ENCODE data around the gene GPC6.
A peak's percentile ranks its signal among the peaks of the same experiment; 100 is the strongest.

The GPC6 gene

GRCh38 chr13:94212196-94212595 lies 985.6 kb downstream of the GPC6 start:
- DNase-seq (ENCODE audit: low spot score), result no peak

- no peak for DNase-seq (ENCODE audit: low spot score)
Observed at GRCh38 chr13:94214121-94214520, 987.5 kb downstream of the GPC6 start.

GRCh38 chr13:94214975-94215374 lies 988.4 kb downstream of the GPC6 start:
- DNase-seq (ENCODE audit: low spot score), result no peak

- DNase-seq (ENCODE audit: low spot score), result no peak
Observed at GRCh38 chr13:94216476-94216875, 989.9 kb downstream of the GPC6 start.

- DNase-seq (ENCODE audit: low spot score), result no peak
Observed at GRCh38 chr13:94217370-94217769, 990.8 kb downstream of the GPC6 start.

GRCh38 chr13:94218537-94218936 lies 991.9 kb downstream of the GPC6 start:
- no peak for DNase-seq (ENCODE audit: low spot score)

GRCh38 chr13:94218951-94219350 lies 992.3 kb downstream of the GPC6 start:
- DNase-seq (ENCODE audit: low spot score), result no peak

- no peak for DNase-seq (ENCODE audit: low spot score)
Observed at GRCh38 chr13:94224670-94225069, 998.1 kb downstream of the GPC6 start.

- no peak for DNase-seq (ENCODE audit: low spot score)
Observed at GRCh38 chr13:94227255-94227879, 1000.8 kb downstream of the GPC6 start.

GRCh38 chr13:94228763-94229162 lies 1002.2 kb downstream of the GPC6 start:
- DNase-seq (ENCODE audit: low spot score), result no peak

- no peak for DNase-seq (ENCODE audit: low spot score)
Observed at GRCh38 chr13:94232161-94232950, 1005.7 kb downstream of the GPC6 start.

GRCh38 chr13:94232956-94233355 lies 1006.3 kb downstream of the GPC6 start:
- no peak for DNase-seq (ENCODE audit: low spot score)

GRCh38 chr13:94233401-94233800 lies 1006.8 kb downstream of the GPC6 start:
- no peak for DNase-seq (ENCODE audit: low spot score)

- DNase-seq (ENCODE audit: low spot score), result no peak
Observed at GRCh38 chr13:94233837-94234236, 1007.2 kb downstream of the GPC6 start.

GRCh38 chr13:94234738-94235137 lies 1008.1 kb downstream of the GPC6 start:
- no peak for DNase-seq (ENCODE audit: low spot score)

- DNase-seq (ENCODE audit: low spot score), result no peak
Observed at GRCh38 chr13:94236132-94236531, 1009.5 kb downstream of the GPC6 start.

GRCh38 chr13:94236872-94237271 lies 1010.3 kb downstream of the GPC6 start:
- DNase-seq (ENCODE audit: low spot score), result no peak

- peak; percentile 9 for DNase-seq (ENCODE audit: low spot score)
Observed at GRCh38 chr13:94239135-94239534, 1012.5 kb downstream of the GPC6 start.

- DNase-seq (ENCODE audit: low spot score), result no peak
Observed at GRCh38 chr13:94242554-94242953, 1015.9 kb downstream of the GPC6 start.

- DNase-seq (ENCODE audit: low spot score), result no peak
Observed at GRCh38 chr13:94243551-94243950, 1016.9 kb downstream of the GPC6 start.

GRCh38 chr13:94246495-94246894 lies 1019.9 kb downstream of the GPC6 start:
- no peak for DNase-seq (ENCODE audit: low spot score)

- DNase-seq (ENCODE audit: low spot score), result no peak
Observed at GRCh38 chr13:94247890-94248289, 1021.3 kb downstream of the GPC6 start.

- DNase-seq (ENCODE audit: low spot score), result no peak
Observed at GRCh38 chr13:94248454-94249228, 1022.0 kb downstream of the GPC6 start.

Data from CD4-positive, alpha-beta T cell treated with Interleukin-15 for 4 hours (primary cell).